PFSK-1 (cell line): ENCODE data around the gene SETBP1.

Source experiments
- FOXP2 ChIP-seq: optimal IDR thresholded peaks from 2 replicates; pipeline ENCODE3; 2011; ENCODE audit warnings: borderline replicate concordance, control low read depth, inconsistent platforms; ENCODE audit not compliant: insufficient read depth; ENCODE audit errors: extremely low read length, extremely low read depth
- POLR2AphosphoS5 ChIP-seq: IDR thresholded peaks from 2 replicates; pipeline ENCODE4 v1.6.1; 2012; ENCODE audit warnings: low read depth, mild to moderate bottlenecking, control low read depth, low read length, moderate library complexity
- REST ChIP-seq, 2 experiments: IDR thresholded peaks; 2 replicates each; pipeline versions ENCODE4 v1.6.1 to v1.8.0; 2011 to 2012; ENCODE audit warnings: low read depth in 2 of 2, low read length in 2 of 2, control low read depth in 1 of 2, inconsistent platforms in 1 of 2, mild to moderate bottlenecking in 1 of 2, moderate library complexity in 1 of 2; ENCODE audit not compliant: insufficient read depth in 1 of 2
- SIN3A ChIP-seq: IDR thresholded peaks from 2 replicates; pipeline ENCODE4 v1.6.1; 2012; ENCODE audit warnings: mild to moderate bottlenecking, low read length, moderate library complexity, borderline replicate concordance; ENCODE audit not compliant: insufficient read depth
- TAF1 ChIP-seq: IDR thresholded peaks from 2 replicates; pipeline ENCODE4 v1.6.1; 2012; ENCODE audit warnings: low read length, control low read depth, borderline replicate concordance; ENCODE audit not compliant: insufficient read depth

GRCh38 chr18:45108754-45109153, 428.1 kb downstream of the SETBP1 start:
- no peak for TF ChIP-seq REST (IDR thresholded peaks at IDR 0.05; ENCODE audit: insufficient read depth in 1 of 2, low read depth in 2 of 2, low read length in 2 of 2)
- TF ChIP-seq POLR2AphosphoS5 = no peak
- no peak for TF ChIP-seq TAF1
- no peak for TF ChIP-seq SIN3A
- TF ChIP-seq FOXP2 = no peak
